ENCODE data around the gene PKD2L1.
A peak's percentile ranks its signal among the peaks of the same experiment; 100 is the strongest.

Gene PKD2L1

DNA sequence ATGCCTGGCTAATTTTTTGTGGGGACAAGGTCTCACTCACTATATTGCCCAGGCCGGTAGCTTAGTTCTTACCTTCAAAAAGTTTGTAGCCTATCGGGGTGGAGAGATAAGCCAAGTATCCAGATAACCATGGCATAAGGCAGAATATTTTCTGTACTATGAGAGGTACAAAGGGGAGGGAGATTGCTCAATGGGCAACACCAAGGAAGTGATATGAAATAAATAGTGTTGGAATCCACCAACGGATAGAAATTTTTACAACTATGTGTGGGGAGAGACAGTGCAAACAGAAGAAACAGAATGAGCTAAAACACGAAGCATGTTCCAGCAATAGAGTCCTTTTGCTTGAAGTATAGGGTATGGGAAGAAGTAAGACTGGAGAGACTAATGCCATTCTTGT, 25.1 kb upstream of the PKD2L1 start:
- Histone ChIP-seq H3K36me3 (ENCODE audit: control insufficient read depth in 2 of 2, insufficient read depth in 2 of 2, low read length in 2 of 2) (peaks cover 9 to 10% of the 10 kb centered on the region in 2 donors), H3K27me3 (ENCODE audit: control insufficient read depth in 2 of 2, insufficient read depth in 2 of 2, low read length in 2 of 2) (no peaks in the 10 kb centered on the region), H3K4me1 (ENCODE audit: control insufficient read depth in 2 of 2, insufficient read depth in 2 of 2, low read length in 2 of 2) (no peaks in the 10 kb centered on the region), H3K9ac (ENCODE audit: low read depth in 1 of 2, low read length in 2 of 2) (no peak overlapping the region), H3K27ac (ENCODE audit: low read depth in 2 of 2, low read length in 2 of 2) (no peak overlapping the region), H3K4me3 (ENCODE audit: low read length in 2 of 2) (no peak overlapping the region), H3K9me3 (ENCODE audit: control insufficient read depth in 2 of 2, low read length in 2 of 2) (no peaks in the 10 kb centered on the region)

DNA sequence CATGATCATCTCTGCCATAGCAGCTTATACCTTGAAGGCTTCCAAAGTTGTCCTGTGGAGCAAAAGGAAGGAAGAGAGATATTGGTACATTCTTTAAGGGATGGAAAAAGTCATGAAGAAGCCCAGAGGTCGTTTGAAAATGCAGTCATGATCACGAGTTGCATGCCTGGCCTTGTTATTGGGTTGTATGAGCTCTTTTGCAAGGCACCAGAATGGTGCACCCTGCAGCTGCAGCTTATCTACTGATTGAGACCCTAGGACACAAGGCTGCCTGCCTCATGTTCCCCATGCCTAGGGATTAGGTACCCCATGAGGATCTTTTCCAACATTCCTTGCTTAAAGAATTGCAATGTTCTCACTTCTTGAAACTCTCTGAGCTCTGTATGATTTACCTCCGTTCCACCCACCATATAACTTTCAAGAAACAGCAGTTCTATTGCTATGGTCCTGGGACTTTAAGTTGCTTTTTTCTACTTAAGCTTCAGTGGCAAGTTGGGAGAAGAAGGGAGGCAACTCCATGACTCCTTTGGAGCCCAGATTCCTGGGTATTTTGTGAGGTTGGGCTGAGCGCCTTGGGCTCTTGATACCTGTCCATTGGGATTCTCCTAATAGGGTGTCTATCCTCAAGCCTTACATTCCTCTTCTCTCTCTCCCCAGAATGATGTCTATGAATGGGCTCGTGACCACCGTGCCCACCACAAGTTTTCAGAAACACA, 23.9 kb upstream of the PKD2L1 start:
- Histone ChIP-seq H3K9ac (ENCODE audit: low read depth in 1 of 2, low read length in 2 of 2) (no peak overlapping the region), H3K36me3 (ENCODE audit: control insufficient read depth in 2 of 2, insufficient read depth in 2 of 2, low read length in 2 of 2) (peaks cover 9 to 12% of the 10 kb centered on the region in 2 donors), H3K9me3 (ENCODE audit: control insufficient read depth in 2 of 2, low read length in 2 of 2) (no peaks in the 10 kb centered on the region), H3K27me3 (ENCODE audit: control insufficient read depth in 2 of 2, insufficient read depth in 2 of 2, low read length in 2 of 2) (no peaks in the 10 kb centered on the region), H3K4me1 (ENCODE audit: control insufficient read depth in 2 of 2, insufficient read depth in 2 of 2, low read length in 2 of 2) (peaks cover 0 to 4% of the 10 kb centered on the region in 2 donors), H3K27ac (ENCODE audit: low read depth in 2 of 2, low read length in 2 of 2) (no peak overlapping the region), H3K4me3 (ENCODE audit: low read length in 2 of 2) (no peak overlapping the region)

DNA sequence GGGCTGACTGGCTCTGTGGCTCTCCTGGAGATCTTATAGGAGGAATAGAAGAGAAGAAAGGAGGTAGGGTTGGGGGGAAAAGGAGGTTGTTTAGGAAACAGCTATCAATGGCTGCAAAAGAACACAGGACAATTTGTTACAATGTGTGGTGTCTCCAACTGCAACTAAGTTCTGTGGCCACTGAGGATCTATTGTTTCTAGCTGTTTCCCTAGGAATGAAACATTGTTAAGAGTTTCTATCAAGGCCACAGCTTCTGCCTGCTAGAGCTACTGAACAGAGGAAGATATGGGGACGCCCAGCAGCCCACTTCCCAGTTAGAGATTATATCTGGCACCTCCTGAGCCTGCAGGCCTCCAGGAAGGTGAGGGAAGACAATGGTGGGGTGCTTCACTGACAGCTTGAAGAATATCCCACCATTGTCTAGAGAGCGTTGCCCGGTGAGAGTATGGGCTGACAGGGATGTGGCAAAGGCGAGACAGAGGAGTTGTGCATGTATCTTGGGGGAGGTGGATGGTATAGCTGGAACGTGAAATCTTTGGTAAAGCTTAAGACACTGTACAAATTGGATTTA, 21.0 kb upstream of the PKD2L1 start:
- Histone ChIP-seq H3K36me3 (ENCODE audit: control insufficient read depth in 2 of 2, insufficient read depth in 2 of 2, low read length in 2 of 2) (peaks cover 0 to 12% of the 10 kb centered on the region in 2 donors), H3K4me1 (ENCODE audit: control insufficient read depth in 2 of 2, insufficient read depth in 2 of 2, low read length in 2 of 2) (peaks cover 13 to 15% of the 10 kb centered on the region in 2 donors), H3K9me3 (ENCODE audit: control insufficient read depth in 2 of 2, low read length in 2 of 2) (no peaks in the 10 kb centered on the region), H3K27me3 (ENCODE audit: control insufficient read depth in 2 of 2, insufficient read depth in 2 of 2, low read length in 2 of 2) (no peaks in the 10 kb centered on the region), H3K9ac (ENCODE audit: low read depth in 1 of 2, low read length in 2 of 2) (no peak overlapping the region), H3K27ac (ENCODE audit: low read depth in 2 of 2, low read length in 2 of 2) (no peak overlapping the region), H3K4me3 (ENCODE audit: low read length in 2 of 2) (no peak overlapping the region)

GRCh38 chr10:100349672-100350071, 19.6 kb upstream of the PKD2L1 start:
- Histone ChIP-seq H3K4me1 (ENCODE audit: control insufficient read depth in 2 of 2, insufficient read depth in 2 of 2, low read length in 2 of 2) (peaks cover 13 to 15% of the 10 kb centered on the region in 2 donors), H3K27me3 (ENCODE audit: control insufficient read depth in 2 of 2, insufficient read depth in 2 of 2, low read length in 2 of 2) (no peaks in the 10 kb centered on the region), H3K36me3 (ENCODE audit: control insufficient read depth in 2 of 2, insufficient read depth in 2 of 2, low read length in 2 of 2) (peaks cover 0 to 7% of the 10 kb centered on the region in 2 donors), H3K27ac (ENCODE audit: low read depth in 2 of 2, low read length in 2 of 2) (no peak overlapping the region), H3K4me3 (ENCODE audit: low read length in 2 of 2) (no peak overlapping the region), H3K9me3 (ENCODE audit: control insufficient read depth in 2 of 2, low read length in 2 of 2) (no peaks in the 10 kb centered on the region), H3K9ac (ENCODE audit: low read depth in 1 of 2, low read length in 2 of 2) (no peak overlapping the region)

DNA sequence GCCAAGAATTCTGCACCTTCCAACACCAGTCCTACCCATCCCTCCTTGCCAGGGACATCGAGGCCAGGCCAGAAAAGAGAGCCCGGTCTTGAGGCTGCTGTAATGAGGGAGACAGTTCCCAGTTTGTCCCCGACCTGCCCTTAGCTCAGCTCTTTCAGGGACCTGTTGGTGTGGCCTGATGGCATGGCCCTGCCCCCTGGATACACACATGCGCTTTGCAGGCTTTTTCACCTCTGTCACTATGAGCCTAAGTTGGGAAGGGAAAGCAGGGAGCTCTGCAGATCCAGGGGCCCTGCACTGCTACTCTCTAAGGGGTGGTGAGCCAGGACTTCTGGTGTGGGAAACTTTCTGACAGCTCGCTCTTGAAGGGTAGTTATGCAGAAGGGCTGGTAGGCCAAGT, 19.1 kb upstream of the PKD2L1 start:
- Histone ChIP-seq H3K27ac (ENCODE audit: low read depth in 2 of 2, low read length in 2 of 2) (no peak overlapping the region), H3K4me1 (ENCODE audit: control insufficient read depth in 2 of 2, insufficient read depth in 2 of 2, low read length in 2 of 2) (peaks cover 13 to 15% of the 10 kb centered on the region in 2 donors)

GRCh38 chr10:100348389-100348927, 18.4 kb upstream of the PKD2L1 start:
- H3K4me3 ChIP-seq (ENCODE audit: low read length in 2 of 2): peak overlapping the region; percentile 74 to 76
- H3K4me1 ChIP-seq (ENCODE audit: control insufficient read depth in 2 of 2, insufficient read depth in 2 of 2, low read length in 2 of 2): peaks cover 13 to 15% of the 10 kb centered on the region in 2 donors
- H3K36me3 ChIP-seq (ENCODE audit: control insufficient read depth in 2 of 2, insufficient read depth in 2 of 2, low read length in 2 of 2): peaks cover 0 to 2% of the 10 kb centered on the region in 2 donors
- no peaks in the 10 kb centered on the region for H3K27me3 ChIP-seq (ENCODE audit: control insufficient read depth in 2 of 2, insufficient read depth in 2 of 2, low read length in 2 of 2)
- H3K9me3 ChIP-seq (ENCODE audit: control insufficient read depth in 2 of 2, low read length in 2 of 2): no peaks in the 10 kb centered on the region
- no peak overlapping the region for H3K27ac ChIP-seq (ENCODE audit: low read depth in 2 of 2, low read length in 2 of 2)
- no peak overlapping the region for H3K9ac ChIP-seq (ENCODE audit: low read depth in 1 of 2, low read length in 2 of 2)

More for the DNA sequence above, 19.1 kb upstream of the PKD2L1 start:
- H3K27me3 ChIP-seq (ENCODE audit: control insufficient read depth in 2 of 2, insufficient read depth in 2 of 2, low read length in 2 of 2): no peaks in the 10 kb centered on the region
- no peak overlapping the region for H3K9ac ChIP-seq (ENCODE audit: low read depth in 1 of 2, low read length in 2 of 2)
- peaks cover 0 to 7% of the 10 kb centered on the region in 2 donors for H3K36me3 ChIP-seq (ENCODE audit: control insufficient read depth in 2 of 2, insufficient read depth in 2 of 2, low read length in 2 of 2)
- H3K9me3 ChIP-seq (ENCODE audit: control insufficient read depth in 2 of 2, low read length in 2 of 2): no peaks in the 10 kb centered on the region
- no peak overlapping the region for H3K4me3 ChIP-seq (ENCODE audit: low read length in 2 of 2)

DNA sequence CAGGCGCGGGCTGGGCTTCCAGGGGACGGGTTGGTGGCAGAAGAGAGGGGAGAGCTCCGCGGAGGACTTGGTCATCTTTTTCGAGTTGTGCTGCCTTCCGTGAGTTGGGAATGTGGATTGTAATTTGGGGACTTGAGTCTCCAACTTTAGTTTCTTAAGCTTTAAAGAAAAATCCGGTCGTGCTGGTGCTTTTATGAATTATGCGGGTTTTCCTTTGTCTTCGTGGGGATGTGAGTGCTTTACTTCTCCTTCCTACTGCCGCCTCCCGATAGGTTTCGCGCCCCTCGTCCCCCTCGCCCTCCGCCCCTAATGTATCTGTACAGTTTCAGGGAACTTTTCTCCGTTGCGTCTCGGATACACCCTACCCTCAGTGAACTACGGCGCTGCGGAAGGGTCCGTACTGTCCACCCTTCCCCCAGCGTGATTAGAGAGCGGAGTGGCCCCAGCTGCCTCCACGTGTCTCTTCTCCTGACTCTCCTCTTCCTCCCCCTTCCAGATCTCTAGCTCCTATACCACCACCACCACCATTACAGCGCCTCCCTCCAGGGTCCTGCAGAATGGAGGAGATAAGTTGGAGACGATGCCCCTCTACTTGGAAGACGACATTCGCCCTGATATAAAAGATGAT, 17.7 kb upstream of the PKD2L1 start:
- H3K27ac ChIP-seq (ENCODE audit: low read depth in 2 of 2, low read length in 2 of 2): no peak overlapping the region
- no peaks in the 10 kb centered on the region for H3K27me3 ChIP-seq (ENCODE audit: control insufficient read depth in 2 of 2, insufficient read depth in 2 of 2, low read length in 2 of 2)
- peaks cover 13 to 15% of the 10 kb centered on the region in 2 donors for H3K4me1 ChIP-seq (ENCODE audit: control insufficient read depth in 2 of 2, insufficient read depth in 2 of 2, low read length in 2 of 2)
- H3K9ac ChIP-seq (ENCODE audit: low read depth in 1 of 2, low read length in 2 of 2): peak overlapping the region; percentile 62 to 68
- H3K36me3 ChIP-seq (ENCODE audit: control insufficient read depth in 2 of 2, insufficient read depth in 2 of 2, low read length in 2 of 2): peaks cover 0 to 2% of the 10 kb centered on the region in 2 donors
- H3K9me3 ChIP-seq (ENCODE audit: control insufficient read depth in 2 of 2, low read length in 2 of 2): no peaks in the 10 kb centered on the region
- H3K4me3 ChIP-seq (ENCODE audit: low read length in 2 of 2): peak overlapping the region; percentile 74 to 76

DNA sequence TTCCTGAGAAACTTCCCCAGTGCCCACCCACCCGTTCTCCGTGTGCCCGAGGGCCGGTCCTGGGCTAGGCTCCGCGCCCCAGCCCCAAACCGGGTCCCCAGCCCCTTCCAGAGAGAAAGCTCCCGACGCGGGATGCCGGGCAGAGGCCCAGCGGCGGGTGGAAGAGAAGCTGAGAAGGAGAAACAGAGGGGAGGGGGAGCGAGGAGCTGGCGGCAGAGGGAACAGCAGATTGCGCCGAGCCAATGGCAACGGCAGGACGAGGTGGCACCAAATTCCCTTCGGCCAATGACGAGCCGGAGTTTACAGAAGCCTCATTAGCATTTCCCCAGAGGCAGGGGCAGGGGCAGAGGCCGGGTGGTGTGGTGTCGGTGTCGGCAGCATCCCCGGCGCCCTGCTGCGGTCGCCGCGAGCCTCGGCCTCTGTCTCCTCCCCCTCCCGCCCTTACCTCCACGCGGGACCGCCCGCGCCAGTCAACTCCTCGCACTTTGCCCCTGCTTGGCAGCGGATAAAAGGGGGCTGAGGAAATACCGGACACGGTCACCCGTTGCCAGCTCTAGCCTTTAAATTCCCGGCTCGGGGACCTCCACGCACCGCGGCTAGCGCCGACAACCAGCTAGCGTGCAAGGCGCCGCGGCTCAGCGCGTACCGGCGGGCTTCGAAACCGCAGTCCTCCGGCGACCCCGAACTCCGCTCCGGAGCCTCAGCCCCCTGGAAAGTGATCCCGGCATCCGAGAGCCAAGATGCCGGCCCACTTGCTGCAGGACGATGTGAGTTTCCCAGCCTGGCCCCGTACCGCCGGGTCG, 16.9 kb upstream of the PKD2L1 start, which contains the start of gene SCD:
Gene SCD (plus strand): TSS at position 469 of the 803 bp plus-strand sequence. CDS start 272 bp downstream, at position 741.
- Histone ChIP-seq H3K27me3 (ENCODE audit: control insufficient read depth in 2 of 2, insufficient read depth in 2 of 2, low read length in 2 of 2) (no peaks in the 10 kb centered on the region), H3K36me3 (ENCODE audit: control insufficient read depth in 2 of 2, insufficient read depth in 2 of 2, low read length in 2 of 2) (peaks cover 0 to 2% of the 10 kb centered on the region in 2 donors), H3K9me3 (ENCODE audit: control insufficient read depth in 2 of 2, low read length in 2 of 2) (no peaks in the 10 kb centered on the region), H3K27ac (ENCODE audit: low read depth in 2 of 2, low read length in 2 of 2) (no peak within 1 kb of the TSS), H3K4me1 (ENCODE audit: control insufficient read depth in 2 of 2, insufficient read depth in 2 of 2, low read length in 2 of 2) (peaks cover 13 to 15% of the 10 kb centered on the region in 2 donors), H3K4me3 (ENCODE audit: low read length in 2 of 2) (peak within 1 kb of the TSS; percentile 74 to 76), H3K9ac (ENCODE audit: low read depth in 1 of 2, low read length in 2 of 2) (peak within 1 kb of the TSS; percentile 62 to 68)

GRCh38 chr10:100346351-100346764, 16.3 kb upstream of the PKD2L1 start:
- Histone ChIP-seq H3K27ac (ENCODE audit: low read depth in 2 of 2, low read length in 2 of 2) (no peak overlapping the region), H3K4me3 (ENCODE audit: low read length in 2 of 2) (peak overlapping the region; percentile 74 to 76), H3K27me3 (ENCODE audit: control insufficient read depth in 2 of 2, insufficient read depth in 2 of 2, low read length in 2 of 2) (no peaks in the 10 kb centered on the region), H3K9me3 (ENCODE audit: control insufficient read depth in 2 of 2, low read length in 2 of 2) (no peaks in the 10 kb centered on the region), H3K36me3 (ENCODE audit: control insufficient read depth in 2 of 2, insufficient read depth in 2 of 2, low read length in 2 of 2) (peaks cover 0 to 2% of the 10 kb centered on the region in 2 donors), H3K4me1 (ENCODE audit: control insufficient read depth in 2 of 2, insufficient read depth in 2 of 2, low read length in 2 of 2) (peaks cover 13 to 15% of the 10 kb centered on the region in 2 donors), H3K9ac (ENCODE audit: low read depth in 1 of 2, low read length in 2 of 2) (peak overlapping the region in 1 of 2 donors; percentile 62)

Measured in mucosa of rectum (tissue), 2 donors.